Vagina (tissue), 2 donors: ENCODE results near the gene TP53I3. TPM values are rescaled to one million over a fixed set of nuclear protein-coding genes. Genes with fewer than 3 reads are reported as not detected.

Experiments used
- DNase-seq, 2 donors: peaks; one replicate each; pipeline ENCODE4 v3.0.0-alpha.2; 2017; ENCODE audit errors: extremely low spot score in 2 of 2
- H3K27ac ChIP-seq: fragments of 200-600 bp; sonication (generic); one replicate; pipeline ENCODE4 v1.5.1; 2019
- H3K27me3 ChIP-seq: fragments of 200-600 bp; sonication (generic); one replicate; pipeline ENCODE4 v1.5.1; 2019
- H3K36me3 ChIP-seq, 2 donors: fragments of 200-600 bp; sonication (generic); one replicate each; pipeline ENCODE4 v1.5.1; 2017 to 2019
- H3K4me1 ChIP-seq: fragments of 200-600 bp; sonication (generic); one replicate; pipeline ENCODE4 v1.5.1; 2019
- H3K4me3 ChIP-seq, 2 donors: fragments of 200-600 bp; sonication (generic); 1 replicate in 1 of 2; 2 replicates in 1 of 2; pipeline ENCODE4 v1.5.1; 2016 to 2019
- H3K9me3 ChIP-seq: fragments of 200-600 bp; sonication (generic); one replicate; pipeline ENCODE4 v1.5.1; 2019
- CTCF ChIP-seq, 3 experiments: fragments of 450-650 bp in 2 of 3; fragments of 200-600 bp in 1 of 3; sonication (generic) in 1 of 3; IDR thresholded peaks; one replicate each; pipeline ENCODE4 v1.5.1; 2017 to 2019; ENCODE audit warnings: antibody characterized with exemption in 3 of 3, mild to moderate bottlenecking in 2 of 3, moderate library complexity in 2 of 3
- POLR2A ChIP-seq, 2 donors: fragments of 450-650 bp; IDR thresholded peaks; one replicate each; pipeline ENCODE4 v1.6.1; 2017; ENCODE audit warnings: antibody characterized with exemption in 2 of 2, mild to moderate bottlenecking in 2 of 2, moderate library complexity in 2 of 2
- POLR2AphosphoS5 ChIP-seq, 2 donors: sonication (generic); formaldehyde crosslinking; IDR thresholded peaks; one replicate each; pipeline ENCODE4 v1.9.0; 2017; ENCODE audit warnings: antibody characterized with exemption in 2 of 2, mild to moderate bottlenecking in 2 of 2, low read depth in 1 of 2; ENCODE audit not compliant: insufficient read depth in 1 of 2
- intact Hi-C: fragments of 100-400 bp; cut with DNase I; formaldehyde crosslinking; loops from one replicate; pipeline ENCODE4 v1.15.1; 2023
- total RNA-seq: library from RNA; depleted of rRNA; stranded (reverse); fragments of >200 nt; gene quantifications from one replicate; pipeline ENCODE4 v1.2.3, GENCODE V29; 2016

The TP53I3 gene, protein sequence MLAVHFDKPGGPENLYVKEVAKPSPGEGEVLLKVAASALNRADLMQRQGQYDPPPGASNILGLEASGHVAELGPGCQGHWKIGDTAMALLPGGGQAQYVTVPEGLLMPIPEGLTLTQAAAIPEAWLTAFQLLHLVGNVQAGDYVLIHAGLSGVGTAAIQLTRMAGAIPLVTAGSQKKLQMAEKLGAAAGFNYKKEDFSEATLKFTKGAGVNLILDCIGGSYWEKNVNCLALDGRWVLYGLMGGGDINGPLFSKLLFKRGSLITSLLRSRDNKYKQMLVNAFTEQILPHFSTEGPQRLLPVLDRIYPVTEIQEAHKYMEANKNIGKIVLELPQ
- 31.9 TPM for total RNA-seq

DNA sequence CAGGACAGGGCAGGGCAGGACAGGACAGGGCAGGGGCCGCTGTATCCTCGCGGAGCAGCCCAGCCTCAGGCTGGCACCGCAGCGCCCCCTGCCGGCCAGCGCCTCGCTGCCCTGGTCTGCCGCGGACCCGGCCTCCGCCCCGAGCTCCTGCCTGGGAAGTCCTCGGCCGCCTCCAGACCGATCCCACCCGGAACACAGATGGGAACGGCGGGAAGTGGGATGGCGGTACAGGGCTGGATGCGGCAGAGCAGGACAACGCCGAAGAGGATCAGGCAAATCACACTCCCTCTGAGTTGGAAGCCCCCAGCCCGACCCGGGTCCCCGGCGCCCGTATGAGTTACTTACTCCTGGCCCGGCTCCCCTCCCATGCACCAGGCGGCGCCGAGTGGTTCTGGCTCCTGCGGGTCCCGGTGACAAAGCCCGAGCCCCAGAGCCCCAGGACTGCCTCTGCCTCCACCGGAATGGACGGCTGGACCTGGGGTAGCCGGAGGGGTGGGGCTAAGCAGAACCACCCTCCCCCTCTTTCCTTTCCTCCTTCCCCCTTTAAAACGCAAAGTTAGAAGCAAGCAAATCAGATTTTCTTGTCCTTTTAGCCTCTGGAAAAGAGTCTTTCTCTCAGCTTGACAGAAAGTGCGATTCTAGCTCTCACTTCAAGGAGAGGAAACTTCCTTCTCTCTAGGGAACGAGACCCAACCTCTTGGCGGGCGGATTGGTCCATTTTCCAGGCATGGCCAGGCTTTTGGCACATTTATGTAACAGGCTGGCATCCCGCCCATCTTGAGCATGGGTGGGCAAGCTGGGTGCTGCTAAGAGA is at the start of gene TP53I3:
TSS of gene TP53I3 (minus strand) at position 449 of the 814 bp plus-strand sequence. CDS start 508 bp downstream, outside the sequence.
- no peaks in the 10 kb centered on the region for H3K27me3 ChIP-seq
- peak within 1 kb of the TSS; percentile 94 for H3K27ac ChIP-seq
- intact Hi-C loops, result loop anchor here (2.0 kb wide), 1 partner anchor 156 kb away; no protein-coding TSS in a partner anchor
- peak in 1 of 2 donors; percentile 95 for DNase-seq
- peaks cover 0 to 10% of the 10 kb centered on the region in 2 donors for H3K36me3 ChIP-seq
- TF ChIP-seq CTCF (IDR thresholded peaks at IDR 0.05), result peak; percentile 86 to 97 (median 97)
- peak in 1 of 2 donors; percentile 43 for TF ChIP-seq POLR2A (IDR thresholded peaks at IDR 0.05)
- TF ChIP-seq POLR2AphosphoS5 (IDR thresholded peaks at IDR 0.05; ENCODE audit: insufficient read depth in 1 of 2, low read depth in 1 of 2), result peak in 1 of 2 donors; percentile 89
- H3K9me3 ChIP-seq, result no peaks in the 10 kb centered on the region
- H3K4me3 ChIP-seq, result peak within 1 kb of the TSS; percentile 53 to 64
- H3K4me1 ChIP-seq, result peaks cover 12% of the 10 kb centered on the region

DNA sequence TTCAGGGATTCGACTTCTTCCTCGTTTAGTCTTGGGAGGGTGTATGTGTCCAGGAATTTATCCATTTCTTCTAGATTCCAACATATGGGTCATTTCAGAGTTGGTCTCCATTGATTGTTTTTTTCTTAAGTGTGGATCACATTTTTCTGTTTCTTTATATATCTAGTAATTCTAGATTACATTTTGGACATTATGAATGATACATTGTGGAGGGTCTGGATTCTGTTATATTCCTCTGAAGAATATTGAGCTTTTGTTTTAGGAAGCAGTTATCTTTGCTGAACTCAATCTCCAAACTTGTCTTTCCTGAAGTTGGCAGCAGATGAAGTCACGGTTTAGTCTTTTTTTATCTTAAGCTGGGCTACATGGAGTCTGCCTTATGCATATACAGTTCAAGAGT is 47.9 kb upstream of the TP53I3 start:
- TF ChIP-seq CTCF (IDR thresholded peaks at IDR 0.05) (no peak), POLR2AphosphoS5 (IDR thresholded peaks at IDR 0.05; ENCODE audit: insufficient read depth in 1 of 2, low read depth in 1 of 2) (no peak), POLR2A (IDR thresholded peaks at IDR 0.05) (no peak)
- Histone ChIP-seq H3K4me3 (no peak overlapping the region), H3K27me3 (no peaks in the 10 kb centered on the region), H3K27ac (no peak overlapping the region), H3K9me3 (no peaks in the 10 kb centered on the region), H3K36me3 (no peaks in the 10 kb centered on the region), H3K4me1 (no peaks in the 10 kb centered on the region)
- DNase-seq, result no peak
- intact Hi-C loops, result no loop called here

DNA sequence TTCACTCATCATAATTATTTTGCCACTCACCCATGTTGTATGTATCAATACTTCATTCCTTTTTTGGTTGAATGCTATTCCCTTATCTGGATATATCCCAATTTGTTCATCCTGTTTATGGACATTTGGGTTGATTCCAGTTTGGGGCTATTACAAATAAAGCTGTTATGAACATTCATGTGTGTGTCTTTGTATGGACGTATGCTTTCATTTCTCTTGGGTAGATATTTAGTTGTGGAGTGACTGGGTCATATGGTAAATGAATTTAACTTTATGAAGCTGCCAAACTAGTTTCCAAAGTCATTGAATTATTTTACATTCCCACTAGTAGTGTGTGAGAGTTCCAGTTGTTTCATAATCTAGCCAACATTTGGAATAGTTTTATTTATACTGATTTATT is 41.3 kb upstream of the TP53I3 start:
- Histone ChIP-seq H3K27me3 (no peaks in the 10 kb centered on the region), H3K4me3 (no peak overlapping the region), H3K36me3 (no peaks in the 10 kb centered on the region), H3K4me1 (peaks cover 23% of the 10 kb centered on the region), H3K27ac (no peak overlapping the region), H3K9me3 (no peaks in the 10 kb centered on the region)
- TF ChIP-seq POLR2A (IDR thresholded peaks at IDR 0.05) (no peak), CTCF (IDR thresholded peaks at IDR 0.05) (no peak), POLR2AphosphoS5 (IDR thresholded peaks at IDR 0.05; ENCODE audit: insufficient read depth in 1 of 2, low read depth in 1 of 2) (no peak)
- intact Hi-C loops, result no loop called here
- no peak for DNase-seq

- Histone ChIP-seq H3K36me3 (no peaks in the 10 kb centered on the region), H3K4me1 (peaks cover 23% of the 10 kb centered on the region), H3K4me3 (peak overlapping the region; percentile 74 to 81), H3K27me3 (no peaks in the 10 kb centered on the region), H3K9me3 (no peaks in the 10 kb centered on the region), H3K27ac (peak overlapping the region; percentile 91)
- TF ChIP-seq POLR2AphosphoS5 (IDR thresholded peaks at IDR 0.05; ENCODE audit: insufficient read depth in 1 of 2, low read depth in 1 of 2) (no peak), POLR2A (IDR thresholded peaks at IDR 0.05) (no peak), CTCF (IDR thresholded peaks at IDR 0.05) (no peak)
- DNase-seq, result no peak
- intact Hi-C loops, result no loop called here
Observed at GRCh38 chr2:24123922-24124580, 39.4 kb upstream of the TP53I3 start.
